Mucosa of rectum (tissue), 2 donors: ENCODE data around the gene FOSL1.
"Not testable (repeated sequence)": the region's sequence is repeated elsewhere in the genome, so short reads cannot be mapped to it uniquely, and the experiment has no call there.

Experiments used
- H3K27ac ChIP-seq, 2 donors: one replicate each; pipeline ENCODE4 v1.7.0; 2013; ENCODE audit warnings: inconsistent platforms in 2 of 2, low read depth in 2 of 2, low read length in 2 of 2
- H3K27me3 ChIP-seq, 2 donors: one replicate each; pipeline ENCODE4 v1.7.0; 2013; ENCODE audit warnings: low read length in 2 of 2; ENCODE audit not compliant: control insufficient read depth in 2 of 2, insufficient read depth in 2 of 2
- H3K36me3 ChIP-seq, 2 donors: one replicate each; pipeline ENCODE4 v1.7.0; 2013; ENCODE audit warnings: low read length in 2 of 2; ENCODE audit not compliant: control insufficient read depth in 2 of 2, insufficient read depth in 2 of 2
- H3K4me1 ChIP-seq, 2 donors: one replicate each; pipeline ENCODE4 v1.7.0; 2013; ENCODE audit warnings: low read length in 2 of 2, mild to moderate bottlenecking in 1 of 2; ENCODE audit not compliant: control insufficient read depth in 2 of 2, insufficient read depth in 2 of 2
- H3K4me3 ChIP-seq, 2 donors: one replicate each; pipeline ENCODE4 v1.7.0; 2013; ENCODE audit warnings: low read length in 2 of 2
- H3K9ac ChIP-seq, 2 donors: one replicate each; pipeline ENCODE4 v1.7.0; 2013; ENCODE audit warnings: low read length in 2 of 2, low read depth in 1 of 2, mild to moderate bottlenecking in 1 of 2
- H3K9me3 ChIP-seq, 2 donors: one replicate each; pipeline ENCODE4 v1.7.0; 2013; ENCODE audit warnings: low read length in 2 of 2; ENCODE audit not compliant: control insufficient read depth in 2 of 2
- donor health status: healthy.
- donor health status: Normal muscosa, but diverticular disease.

The FOSL1 gene

GRCh38 chr11:65897020-65897471 lies 3.1 kb downstream of the FOSL1 start:
- H3K27me3 ChIP-seq: peaks cover 10 to 11% of the 10 kb centered on the region in 2 donors

GRCh38 chr11:65896034-65896999 lies 3.9 kb downstream of the FOSL1 start:
- Histone ChIP-seq H3K4me3 (no peak overlapping the region), H3K4me1 (peaks cover 21 to 23% of the 10 kb centered on the region in 2 donors), H3K9me3 (no peaks in the 10 kb centered on the region), H3K27me3 (peaks cover 8 to 10% of the 10 kb centered on the region in 2 donors), H3K9ac (no peak overlapping the region), H3K27ac (no peak overlapping the region), H3K36me3 (no peaks in the 10 kb centered on the region)

More at GRCh38 chr11:65897020-65897471, 3.1 kb downstream of the FOSL1 start:
- no peak overlapping the region for H3K4me3 ChIP-seq
- no peaks in the 10 kb centered on the region for H3K36me3 ChIP-seq
- peaks cover 14 to 18% of the 10 kb centered on the region in 2 donors for H3K4me1 ChIP-seq
- no peaks in the 10 kb centered on the region for H3K9me3 ChIP-seq
- H3K9ac ChIP-seq: no peak overlapping the region
- H3K27ac ChIP-seq: no peak overlapping the region

GRCh38 chr11:65895482-65895981 lies 4.7 kb downstream of the FOSL1 start:
- H3K9ac ChIP-seq: no peak overlapping the region

GRCh38 chr11:65894034-65894591 lies 6.1 kb downstream of the FOSL1 start:
- no peaks in the 10 kb centered on the region for H3K36me3 ChIP-seq
- peak overlapping the region; percentile 68 to 80 for H3K27ac ChIP-seq
- H3K9me3 ChIP-seq: no peaks in the 10 kb centered on the region
- H3K4me1 ChIP-seq: peaks cover 29 to 30% of the 10 kb centered on the region in 2 donors
- H3K4me3 ChIP-seq: peak overlapping the region; percentile 22 to 60
- peak overlapping the region; percentile 21 to 56 for H3K9ac ChIP-seq
- H3K27me3 ChIP-seq: peaks cover 3 to 5% of the 10 kb centered on the region in 2 donors

More at GRCh38 chr11:65895482-65895981, 4.7 kb downstream of the FOSL1 start:
- H3K9me3 ChIP-seq: no peaks in the 10 kb centered on the region
- peaks cover 8 to 10% of the 10 kb centered on the region in 2 donors for H3K27me3 ChIP-seq
- H3K36me3 ChIP-seq: no peaks in the 10 kb centered on the region
- no peak overlapping the region for H3K27ac ChIP-seq
- peaks cover 26 to 28% of the 10 kb centered on the region in 2 donors for H3K4me1 ChIP-seq
- no peak overlapping the region for H3K4me3 ChIP-seq

GRCh38 chr11:65892661-65893317 lies 7.4 kb downstream of the FOSL1 start:
- Histone ChIP-seq H3K9ac (no peak overlapping the region), H3K4me3 (no peak overlapping the region), H3K36me3 (no peaks in the 10 kb centered on the region), H3K4me1 (peaks cover 38 to 41% of the 10 kb centered on the region in 2 donors), H3K27ac (peak overlapping the region in 1 of 2 donors; percentile 24), H3K27me3 (no peaks in the 10 kb centered on the region), H3K9me3 (no peaks in the 10 kb centered on the region)

- Histone ChIP-seq H3K27ac (peak overlapping the region in 1 of 2 donors; percentile 95), H3K4me3 (peak overlapping the region; percentile 73 to 75), H3K9ac (peak overlapping the region; percentile 6 to 81), H3K4me1 (peaks cover 43 to 47% of the 10 kb centered on the region in 2 donors)
- not testable (repeated sequence) for H3K36me3 ChIP-seq, H3K27me3 ChIP-seq, H3K9me3 ChIP-seq
These were observed 8.0 kb downstream of the FOSL1 start for GRCh38 chr11:65892137-65892540.

GRCh38 chr11:65891219-65892136 lies 8.7 kb downstream of the FOSL1 start:
- Histone ChIP-seq H3K36me3 (peaks cover 2% of the 10 kb centered on the region in 2 donors), H3K9ac (peak overlapping the region; percentile 74 to 81), H3K9me3 (no peaks in the 10 kb centered on the region), H3K4me1 (peaks cover 43 to 47% of the 10 kb centered on the region in 2 donors), H3K27me3 (no peaks in the 10 kb centered on the region), H3K27ac (peak overlapping the region; percentile 91 to 95), H3K4me3 (peak overlapping the region; percentile 73 to 75)

- Histone ChIP-seq H3K9me3 (no peaks in the 10 kb centered on the region), H3K4me1 (peaks cover 43 to 47% of the 10 kb centered on the region in 2 donors), H3K27ac (peak within 1 kb of the TSS; percentile 91 to 95), H3K9ac (peak within 1 kb of the TSS; percentile 74 to 81), H3K4me3 (peak within 1 kb of the TSS; percentile 73 to 90), H3K36me3 (peaks cover 4 to 8% of the 10 kb centered on the region in 2 donors), H3K27me3 (no peaks in the 10 kb centered on the region)
These were observed 9.6 kb downstream of the FOSL1 start, which contains the start of gene CCDC85B for GRCh38 chr11:65890324-65891218. CCDC85B (plus strand) TSS chr11:65890673; CDS start chr11:65890784, 111 bp downstream.
